C4-2B (cell line): ENCODE measurements around the gene SLC47A1.
"Not testable (repeated sequence)": the region's sequence is repeated elsewhere in the genome, so short reads cannot be mapped to it uniquely, and the experiment has no call there.

Source experiments
- H3K27ac ChIP-seq: fragments of 450-650 bp; 2 replicates; pipeline ENCODE4 v1.5.1; 2017
- CTCF ChIP-seq: fragments of 450-650 bp; conservative IDR thresholded peaks from 2 replicates; pipeline ENCODE4 v1.5.1; 2017; ENCODE audit warnings: mild to moderate bottlenecking
- ZFX ChIP-seq: fragments of 450-650 bp; IDR thresholded peaks from 2 replicates; pipeline ENCODE4 v1.6.1; 2017

Gene SLC47A1

DNA sequence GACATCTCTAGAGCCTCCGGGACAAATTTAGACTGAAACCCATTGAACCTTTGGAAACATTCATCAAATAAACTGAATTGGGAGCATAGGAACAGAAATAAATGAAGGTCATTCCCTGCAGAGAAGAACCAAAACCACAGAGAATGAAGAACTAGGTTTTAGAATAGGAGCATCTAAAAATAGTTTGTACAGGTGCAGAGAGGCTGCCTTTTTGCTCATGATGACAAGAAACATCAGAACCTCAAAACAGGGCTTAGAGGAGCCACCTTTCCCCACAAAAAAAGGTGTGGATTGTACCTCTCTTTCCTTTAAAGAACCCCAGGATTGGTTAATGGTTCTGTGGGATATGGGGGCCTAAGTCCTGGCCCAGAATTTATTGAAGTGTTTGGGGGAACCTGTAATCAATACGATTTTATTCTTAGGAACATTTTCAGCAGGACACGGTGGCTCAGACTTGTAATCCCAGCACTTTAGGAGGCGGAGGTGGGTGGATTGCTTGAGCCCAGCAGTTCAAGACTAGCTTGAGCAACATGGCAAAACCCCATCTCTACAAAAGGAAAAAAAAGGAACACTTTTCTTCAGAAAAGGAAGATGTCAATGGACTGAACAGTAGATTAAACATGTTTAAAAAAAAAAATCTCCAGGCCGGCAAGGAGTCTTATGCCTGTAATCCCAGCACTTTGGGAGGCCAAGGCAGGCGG, 37.7 kb upstream of the SLC47A1 start:
- no peak overlapping the region for H3K27ac ChIP-seq

DNA sequence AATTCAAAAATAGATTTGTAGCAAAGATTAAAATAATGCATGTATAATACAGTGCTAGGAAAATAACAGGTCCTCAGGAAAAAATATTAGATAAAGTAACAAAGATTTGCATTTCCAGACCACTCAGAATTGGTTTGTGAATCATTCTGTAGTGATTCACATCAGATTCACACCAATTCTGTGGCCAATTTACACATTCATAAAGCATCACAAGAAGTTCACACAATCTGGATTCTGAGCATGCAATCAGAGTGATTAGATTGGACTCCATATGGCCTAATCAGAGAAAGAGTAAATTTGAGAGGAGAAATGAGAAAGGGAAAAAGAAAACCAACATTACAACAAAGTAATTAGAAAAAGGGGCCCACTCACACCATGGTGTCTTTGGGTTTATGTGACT, 36.0 kb upstream of the SLC47A1 start:
- TF ChIP-seq CTCF (no peak), ZFX (no peak)

More for the DNA sequence above, 37.7 kb upstream of the SLC47A1 start:
- no peak for TF ChIP-seq ZFX
- no peak for TF ChIP-seq CTCF

GRCh38 chr17:19501219-19501618, 32.4 kb upstream of the SLC47A1 start:
- H3K27ac ChIP-seq: no peak overlapping the region
- TF ChIP-seq ZFX (no peak), CTCF (no peak)

More for the DNA sequence above, 36.0 kb upstream of the SLC47A1 start:
- no peak overlapping the region for H3K27ac ChIP-seq

DNA sequence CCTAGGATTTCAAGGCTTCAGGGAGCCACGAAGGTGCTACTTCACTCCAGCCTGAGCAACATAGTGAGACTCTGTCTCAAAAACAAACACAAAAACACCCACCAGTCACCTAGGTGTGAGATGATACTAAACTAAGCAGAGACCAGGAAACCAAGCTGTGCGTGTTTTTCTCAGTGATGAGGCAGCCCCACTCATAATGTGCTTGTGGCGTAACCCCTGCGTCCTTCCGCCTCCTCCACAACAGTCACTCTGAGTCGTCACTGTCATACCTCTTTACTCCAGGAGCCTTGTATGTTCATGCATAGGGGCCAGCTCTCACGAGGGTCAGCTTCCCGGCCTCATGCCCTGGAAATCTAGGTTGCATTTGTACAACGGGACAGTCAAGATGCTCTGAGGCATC, 31.1 kb upstream of the SLC47A1 start:
- TF ChIP-seq ZFX (no peak), CTCF (no peak)
- H3K27ac ChIP-seq: no peak overlapping the region

DNA sequence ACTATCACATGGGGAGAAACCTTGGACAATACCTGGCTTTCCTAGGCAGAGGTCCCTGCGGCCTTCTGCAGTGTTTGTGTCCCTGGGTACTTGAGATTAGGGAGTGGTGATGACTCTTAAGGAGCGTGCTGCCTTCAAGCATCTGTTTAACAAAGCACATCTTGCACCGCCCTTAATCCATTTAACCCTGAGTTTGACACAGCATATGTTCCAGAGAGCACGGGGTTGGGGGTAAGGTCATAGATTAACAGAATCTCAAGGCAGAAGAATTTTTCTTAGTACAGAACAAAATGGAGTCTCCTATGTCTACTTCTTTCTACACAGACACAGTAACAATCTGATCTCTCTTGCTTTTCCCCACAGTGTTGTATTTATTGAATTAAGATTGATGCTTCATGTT, 28.1 kb upstream of the SLC47A1 start:
- H3K27ac ChIP-seq: not testable (repeated sequence)

GRCh38 chr17:19507775-19508576, 25.7 kb upstream of the SLC47A1 start:
- TF ChIP-seq ZFX (no peak), CTCF (no peak)
- peak overlapping the region; percentile 62 for H3K27ac ChIP-seq

- TF ChIP-seq ZFX (no peak), CTCF (no peak)
- peak overlapping the region; percentile 62; the same call in 1 of the 2 replicates for H3K27ac ChIP-seq
Measured at GRCh38 chr17:19508577-19508867, 25.1 kb upstream of the SLC47A1 start.

DNA sequence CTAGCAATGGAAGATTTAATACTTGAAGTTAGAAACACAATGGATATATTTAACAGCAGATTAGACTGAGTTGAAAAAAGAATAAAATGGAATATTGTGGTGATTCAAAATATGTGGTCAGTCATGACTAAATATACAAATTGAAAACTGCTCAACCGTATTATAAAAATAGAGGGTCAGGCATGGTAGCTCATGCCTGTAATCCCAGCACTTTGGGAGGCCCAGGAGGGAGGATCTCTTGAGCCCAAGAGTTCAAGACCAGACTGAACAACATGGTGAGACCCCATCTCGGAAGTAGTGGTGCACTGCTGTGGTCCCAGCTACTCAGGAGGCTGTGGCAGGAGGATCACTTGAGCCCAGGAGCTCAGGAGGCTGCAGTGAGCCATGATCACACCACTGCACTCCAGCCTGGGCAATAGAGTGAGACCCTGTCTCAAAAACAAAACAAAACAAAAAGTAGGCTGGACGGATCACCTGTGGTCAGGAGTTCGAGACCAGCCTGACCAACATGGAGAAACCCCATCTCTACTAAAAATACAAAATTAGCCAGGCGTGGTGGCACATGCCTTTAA, 24.3 kb upstream of the SLC47A1 start:
- H3K27ac ChIP-seq: not testable (repeated sequence)
